ENCODE measurements around the gene PITX2.
"Not testable (repeated sequence)": the region's sequence is repeated elsewhere in the genome, so short reads cannot be mapped to it uniquely, and the experiment has no call there.

PITX2 gene

GRCh38 chr4:110611968-110612447 lies 10.9 kb downstream of the PITX2 start:
- no peak for DNase-seq (ENCODE audit: low read depth, low spot score)

DNA sequence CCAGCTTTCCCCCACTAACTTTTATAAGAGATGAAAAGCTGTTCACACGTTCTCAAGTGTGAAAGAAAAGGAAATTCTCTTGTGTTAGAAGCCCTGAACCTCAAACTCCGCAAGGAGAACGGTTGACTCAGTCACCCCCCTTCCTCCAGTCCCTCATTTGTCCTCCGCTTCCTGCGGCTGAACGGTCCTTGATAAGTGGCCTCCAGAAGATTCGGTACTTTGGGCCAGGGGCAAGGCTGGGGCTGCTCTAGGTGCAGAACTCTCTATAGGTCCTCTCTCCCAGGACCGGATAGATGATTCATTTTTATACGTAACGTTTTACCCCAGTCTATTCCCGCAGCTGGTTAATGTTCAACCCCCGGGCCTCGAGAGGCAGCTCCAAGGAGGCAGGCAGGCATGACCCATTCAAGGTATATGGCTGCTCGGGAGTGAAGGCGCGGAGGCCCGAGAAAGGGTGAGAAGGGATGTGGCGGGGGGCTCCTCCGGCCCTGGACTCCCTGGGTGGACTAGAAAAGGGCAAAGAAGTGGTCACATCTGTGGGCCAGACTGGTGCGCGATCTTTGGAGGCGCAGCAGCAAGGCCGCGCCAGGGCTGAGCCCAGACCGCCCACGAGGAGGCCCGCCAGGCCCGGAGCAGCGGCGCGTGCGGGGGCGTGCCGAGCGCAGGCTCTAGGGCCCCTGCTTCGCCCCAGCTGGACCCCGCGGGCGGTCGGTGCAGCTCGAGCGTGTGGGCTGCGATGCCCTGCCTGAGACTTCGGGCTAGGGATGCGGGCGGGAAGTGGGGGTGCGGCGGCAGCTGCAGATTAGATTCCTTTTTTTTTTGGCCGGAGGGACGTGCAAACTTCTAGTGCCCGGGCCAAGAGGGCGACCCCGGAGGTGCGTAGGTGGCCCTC lies 11.7 kb downstream of the PITX2 start:
- no peak for DNase-seq (ENCODE audit: low read depth, low spot score)

- no peak for DNase-seq (ENCODE audit: low read depth, low spot score)
Measured at GRCh38 chr4:110610620-110610939, 12.3 kb downstream of the PITX2 start.

DNA sequence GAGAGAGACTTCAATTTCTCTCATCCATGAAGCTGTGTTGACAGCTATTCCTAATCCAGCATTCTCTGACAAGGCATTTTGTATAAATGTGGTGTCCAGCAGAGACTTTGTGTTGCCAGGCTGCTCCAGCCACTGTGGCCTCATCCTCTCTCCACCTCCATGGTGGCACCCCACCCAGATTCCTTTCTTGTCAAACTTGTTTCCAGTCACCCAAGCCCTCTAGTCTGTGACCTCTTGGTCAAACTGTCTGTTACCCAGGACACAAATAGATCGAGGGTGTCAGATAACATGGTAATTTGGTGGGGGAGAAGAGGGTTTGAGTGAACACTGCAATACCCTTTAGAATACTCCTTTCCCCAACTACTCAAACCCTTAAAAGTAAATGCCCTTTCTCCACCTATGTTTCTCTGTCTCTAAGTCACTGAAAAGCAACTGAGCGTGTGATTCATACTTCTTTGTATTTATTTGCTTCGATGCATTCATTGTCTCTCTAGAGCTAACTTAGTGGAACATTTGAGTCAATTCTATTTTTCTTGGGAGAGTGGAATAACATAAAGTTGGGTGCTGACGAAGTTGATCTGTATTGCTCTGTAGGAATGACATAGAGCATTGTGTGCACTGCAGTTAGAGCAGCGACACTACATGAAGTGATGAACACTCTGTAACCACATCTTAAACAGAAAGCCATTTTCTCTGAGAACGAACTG lies 13.7 kb downstream of the PITX2 start:
- no peak for DNase-seq (ENCODE audit: low read depth, low spot score)

DNA sequence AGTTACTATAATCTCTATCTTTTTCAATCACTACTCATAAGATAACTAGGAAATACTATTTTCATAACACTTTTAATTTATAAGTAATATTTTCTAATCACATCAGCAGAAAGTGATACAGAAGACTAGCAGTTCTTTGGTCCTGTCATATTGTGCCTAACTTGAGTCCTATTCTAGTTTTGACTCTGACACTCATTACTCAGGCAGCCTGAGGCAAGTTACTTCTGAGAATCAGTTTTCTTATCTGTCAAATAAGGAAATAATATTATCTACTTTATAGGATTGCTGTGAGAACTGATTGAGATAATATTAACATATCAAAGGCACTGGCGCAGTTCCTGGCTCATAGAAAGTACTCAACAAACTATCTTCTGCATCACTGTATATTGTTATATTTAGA lies 17.8 kb downstream of the PITX2 start:
- no peak for DNase-seq (ENCODE audit: low read depth, low spot score)

DNA sequence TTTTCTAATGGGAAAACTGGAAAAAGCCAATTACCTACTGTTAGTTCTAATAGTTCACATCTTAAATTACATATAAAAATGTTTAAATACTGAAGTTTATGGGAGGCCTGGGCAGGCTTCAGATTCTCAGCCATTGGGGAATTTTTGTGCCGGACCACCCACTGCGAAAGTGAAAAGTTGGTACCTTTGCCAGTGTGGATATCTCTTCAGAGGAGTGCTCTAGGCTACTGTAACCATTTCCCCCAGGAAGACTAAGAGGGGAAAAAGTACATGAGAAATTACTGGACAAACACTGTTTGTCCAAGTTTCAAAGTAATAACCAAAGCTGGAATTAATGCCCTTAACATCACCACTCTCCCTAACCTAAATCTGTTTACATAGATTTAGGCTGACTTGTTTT lies 20.8 kb downstream of the PITX2 start:
- DNase-seq (ENCODE audit: low read depth, low spot score), result no peak

GRCh38 chr4:110597582-110597981 lies 25.3 kb downstream of the PITX2 start:
- no peak for DNase-seq (ENCODE audit: low read depth, low spot score)

DNA sequence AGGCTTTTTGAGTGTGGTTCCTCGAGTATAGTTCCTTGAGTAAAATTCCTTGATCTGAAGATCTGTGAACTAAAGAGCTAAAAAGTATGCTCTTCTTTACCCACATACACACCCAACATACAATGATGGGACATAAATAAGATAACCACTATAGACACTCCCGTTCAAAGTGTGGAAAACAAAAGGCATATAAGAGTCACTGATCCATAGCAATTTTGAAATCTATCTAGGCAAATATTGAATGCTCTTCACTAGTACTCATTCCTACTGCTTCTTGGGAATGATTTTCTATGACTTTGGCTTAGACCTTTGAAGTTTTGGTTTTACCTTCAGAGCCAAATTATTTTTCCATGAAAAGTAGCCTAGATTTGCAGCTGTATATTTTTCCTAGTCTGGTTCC lies 26.4 kb downstream of the PITX2 start:
- DNase-seq (ENCODE audit: low read depth, low spot score), result no peak

DNA sequence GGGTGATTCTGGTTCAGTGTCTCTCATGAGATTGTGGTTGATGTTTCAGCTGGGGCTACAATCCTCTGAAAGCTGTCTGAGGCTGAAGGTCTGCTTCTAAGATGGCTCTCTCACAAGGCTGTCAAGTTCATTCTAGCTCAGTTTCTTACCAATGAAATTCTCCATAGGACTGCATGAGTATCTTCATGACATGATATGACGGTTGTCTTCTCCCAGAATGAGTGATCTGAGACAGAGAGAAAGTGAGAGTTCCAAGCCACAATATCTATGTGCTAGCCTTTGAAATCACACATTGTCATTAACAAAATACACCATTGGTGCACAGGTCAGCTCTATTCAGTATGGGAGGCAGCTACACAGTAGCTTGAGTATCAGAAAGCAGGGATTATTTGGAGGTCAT lies 27.3 kb downstream of the PITX2 start:
- DNase-seq (ENCODE audit: low read depth, low spot score), result no peak

DNA sequence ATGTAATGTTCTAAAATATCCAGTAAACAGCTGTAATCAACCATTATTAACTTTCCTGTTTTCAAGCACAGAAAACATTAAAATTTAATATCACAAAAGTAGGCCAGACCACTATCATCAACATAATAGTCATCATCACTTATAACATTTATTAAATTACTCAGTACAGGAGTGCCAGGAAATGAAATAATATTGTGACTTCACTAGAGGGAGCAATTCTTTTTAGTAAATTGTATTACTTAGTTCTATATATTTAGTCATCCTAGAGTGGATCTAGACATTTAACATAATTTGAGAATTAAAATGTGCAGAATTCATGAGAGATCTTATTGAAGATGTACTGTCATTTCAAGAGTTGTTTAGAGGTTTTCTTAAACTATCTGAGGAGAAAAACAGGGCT lies 33.6 kb downstream of the PITX2 start:
- DNase-seq (ENCODE audit: low read depth, low spot score), result no peak

DNA sequence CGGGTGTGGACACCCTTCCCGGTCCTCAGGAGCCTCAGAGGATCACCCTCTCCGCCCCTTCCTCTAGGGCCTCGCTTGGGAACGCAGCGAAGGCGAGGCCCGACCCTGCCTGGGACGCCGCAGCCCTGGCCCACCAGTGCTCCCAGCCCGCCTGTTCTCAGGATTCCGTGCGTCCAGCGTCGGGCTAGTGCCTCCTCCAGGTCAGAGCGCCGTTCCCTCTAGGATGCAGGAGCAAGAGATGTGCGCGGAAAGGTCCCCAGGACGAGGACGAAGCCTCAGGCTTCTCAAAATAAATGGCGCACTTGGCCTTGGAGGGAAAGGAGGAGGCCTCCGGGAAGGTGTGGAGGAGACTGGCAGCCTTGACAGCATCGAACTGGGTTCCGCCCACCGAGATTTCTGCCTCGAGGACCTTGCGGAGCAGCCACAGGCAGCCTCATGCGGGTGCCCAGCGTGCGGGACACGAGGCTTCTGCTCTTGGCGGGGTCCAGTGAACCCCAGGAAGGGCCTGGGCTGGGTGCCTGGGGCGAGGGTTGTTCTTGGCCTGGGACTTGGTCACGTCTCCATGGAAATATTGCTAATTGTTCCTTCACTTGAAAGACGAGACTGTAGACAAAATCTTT lies 35.1 kb downstream of the PITX2 start:
- DNase-seq (ENCODE audit: low read depth, low spot score), result no peak

- peak; percentile 23 for DNase-seq (ENCODE audit: low read depth, low spot score)
Measured at GRCh38 chr4:110586131-110586850, 36.6 kb downstream of the PITX2 start.

DNA sequence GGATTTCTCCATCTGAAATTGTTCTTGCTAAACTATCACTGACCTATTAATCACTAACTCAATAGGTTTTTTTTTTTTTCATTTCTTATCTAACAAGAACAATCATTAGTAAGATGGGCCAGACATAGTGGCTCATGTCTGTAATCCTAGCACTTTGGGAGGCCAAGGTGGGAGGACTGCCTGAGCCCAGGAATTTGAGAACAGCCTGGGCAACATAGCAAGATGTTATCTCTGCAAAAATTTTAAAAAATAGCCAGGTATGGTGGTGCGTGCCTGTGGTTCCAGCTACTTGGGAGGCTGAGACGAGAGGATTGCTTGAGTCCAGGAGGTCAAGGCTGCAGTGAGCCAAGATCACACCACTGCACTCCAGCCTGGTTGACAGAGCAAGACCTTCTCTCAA lies 46.2 kb downstream of the PITX2 start:
- not testable (repeated sequence) for DNase-seq (ENCODE audit: low read depth, low spot score)

Data from smooth muscle cell of the brain vasculature (primary cell).